Suprapubic skin (tissue), 4 donors: Measurements from ENCODE around the gene IGBP1. TPM values are rescaled to one million over a fixed set of nuclear protein-coding genes. Genes with fewer than 3 reads are reported as not detected.
"Not testable (repeated sequence)": the region's sequence is repeated elsewhere in the genome, so short reads cannot be mapped to it uniquely, and the experiment has no call there.

Experiments
- DNase-seq, 2 donors: peaks; one replicate each; pipeline ENCODE4 v3.0.0-alpha.2; 2019; ENCODE audit warnings: low spot score in 2 of 2
- H3K27ac ChIP-seq: fragments of 200-600 bp; sonication (generic); one replicate; pipeline ENCODE4 v1.5.1; 2019
- H3K27me3 ChIP-seq: fragments of 200-600 bp; sonication (generic); one replicate; pipeline ENCODE4 v1.5.1; 2019
- H3K36me3 ChIP-seq: fragments of 200-600 bp; sonication (generic); one replicate; pipeline ENCODE4 v1.5.1; 2019
- H3K4me1 ChIP-seq: fragments of 200-600 bp; sonication (generic); one replicate; pipeline ENCODE4 v1.5.1; 2019
- H3K4me3 ChIP-seq: fragments of 200-600 bp; sonication (generic); one replicate; pipeline ENCODE4 v1.5.1; 2019; ENCODE audit warnings: mild to moderate bottlenecking
- H3K9me3 ChIP-seq: fragments of 200-600 bp; sonication (generic); one replicate; pipeline ENCODE4 v1.5.1; 2019
- EP300 ChIP-seq: sonication (generic); formaldehyde crosslinking; IDR thresholded peaks from one replicate; pipeline ENCODE4 v1.6.1; 2017; ENCODE audit warnings: antibody characterized with exemption
- POLR2A ChIP-seq, 2 donors: fragments of 450-650 bp; IDR thresholded peaks; one replicate each; pipeline ENCODE4 v1.6.1; 2017; ENCODE audit warnings: antibody characterized with exemption in 2 of 2, mild to moderate bottlenecking in 2 of 2, moderate library complexity in 2 of 2
- POLR2AphosphoS5 ChIP-seq, 3 donors: sonication (generic); formaldehyde crosslinking; IDR thresholded peaks; one replicate each; pipeline ENCODE4 v1.6.1; 2017; ENCODE audit warnings: antibody characterized with exemption in 3 of 3
- WGBS: methylation state at CpG from one replicate; pipeline ENCODE4 v1.1.5; 2018; 5-methylcytosine and 5-hydroxymethylcytosine counted together
- total RNA-seq, 4 donors: library from RNA; depleted of rRNA; stranded (reverse); fragments of >200 nt; gene quantifications; one replicate each; pipeline ENCODE4 v1.1.0, GENCODE V29; 2016
- TF ChIP-seq, protein P1 (sequence below), 2 donors: fragments of 200-600 bp in 1 of 2; fragments of 450-650 bp in 1 of 2; sonication (generic) in 1 of 2; IDR thresholded peaks; one replicate each; pipeline ENCODE4 v1.5.1; 2016 to 2019; ENCODE audit warnings: antibody characterized with exemption in 2 of 2, mild to moderate bottlenecking in 1 of 2, moderate library complexity in 1 of 2

The IGBP1 gene
- total RNA-seq, 4 donors from 2014 or later, result 50.7 to 83.5 (median 64.6) TPM

GRCh38 chrX:70117738-70118137 is 15.5 kb upstream of the IGBP1 start:
- no peak for DNase-seq
- no peak for TF ChIP-seq POLR2AphosphoS5 (IDR thresholded peaks at IDR 0.05)
- TF ChIP-seq POLR2A (IDR thresholded peaks at IDR 0.05), result no peak
- TF ChIP-seq, protein P1, sequence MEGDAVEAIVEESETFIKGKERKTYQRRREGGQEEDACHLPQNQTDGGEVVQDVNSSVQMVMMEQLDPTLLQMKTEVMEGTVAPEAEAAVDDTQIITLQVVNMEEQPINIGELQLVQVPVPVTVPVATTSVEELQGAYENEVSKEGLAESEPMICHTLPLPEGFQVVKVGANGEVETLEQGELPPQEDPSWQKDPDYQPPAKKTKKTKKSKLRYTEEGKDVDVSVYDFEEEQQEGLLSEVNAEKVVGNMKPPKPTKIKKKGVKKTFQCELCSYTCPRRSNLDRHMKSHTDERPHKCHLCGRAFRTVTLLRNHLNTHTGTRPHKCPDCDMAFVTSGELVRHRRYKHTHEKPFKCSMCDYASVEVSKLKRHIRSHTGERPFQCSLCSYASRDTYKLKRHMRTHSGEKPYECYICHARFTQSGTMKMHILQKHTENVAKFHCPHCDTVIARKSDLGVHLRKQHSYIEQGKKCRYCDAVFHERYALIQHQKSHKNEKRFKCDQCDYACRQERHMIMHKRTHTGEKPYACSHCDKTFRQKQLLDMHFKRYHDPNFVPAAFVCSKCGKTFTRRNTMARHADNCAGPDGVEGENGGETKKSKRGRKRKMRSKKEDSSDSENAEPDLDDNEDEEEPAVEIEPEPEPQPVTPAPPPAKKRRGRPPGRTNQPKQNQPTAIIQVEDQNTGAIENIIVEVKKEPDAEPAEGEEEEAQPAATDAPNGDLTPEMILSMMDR (IDR thresholded peaks at IDR 0.05), result no peak
- no peaks in the 10 kb centered on the region for H3K9me3 ChIP-seq

GRCh38 chrX:70123014-70123413 is 10.2 kb upstream of the IGBP1 start:
- H3K27ac ChIP-seq, DNase-seq, H3K4me3 ChIP-seq, H3K36me3 ChIP-seq, H3K4me1 ChIP-seq, H3K9me3 ChIP-seq, H3K27me3 ChIP-seq: not testable (repeated sequence)
- WGBS, result 93% methylated on average over 13 of the region's 30 CpGs

More at GRCh38 chrX:70117738-70118137, 15.5 kb upstream of the IGBP1 start:
- Histone ChIP-seq H3K27me3 (no peaks in the 10 kb centered on the region), H3K4me1 (no peaks in the 10 kb centered on the region), H3K36me3 (no peaks in the 10 kb centered on the region), H3K27ac (no peak overlapping the region), H3K4me3 (no peak overlapping the region)

DNA sequence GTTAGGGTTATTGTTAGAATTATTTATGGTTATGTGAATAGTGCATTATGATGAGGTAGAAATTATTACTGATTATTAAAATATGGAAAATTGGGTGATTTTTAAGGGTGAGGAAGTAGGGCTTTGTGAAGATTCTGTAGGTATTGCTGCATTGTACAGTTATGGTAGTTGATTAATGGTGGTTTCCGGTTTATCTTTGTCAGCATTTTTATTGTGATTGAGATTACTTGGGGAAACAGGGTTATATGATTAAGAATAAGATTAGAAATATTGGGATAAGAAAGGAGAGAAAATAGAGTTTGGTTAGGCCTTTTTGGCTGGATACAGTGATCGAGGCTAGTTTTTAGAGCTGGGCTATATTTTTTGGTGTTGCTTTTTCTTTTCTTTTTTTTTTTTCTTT is 8.6 kb upstream of the IGBP1 start:
- no peak for TF ChIP-seq EP300
- TF ChIP-seq POLR2AphosphoS5 (IDR thresholded peaks at IDR 0.05), result no peak
- no peak for TF ChIP-seq POLR2A (IDR thresholded peaks at IDR 0.05)
- TF ChIP-seq, protein P1 (IDR thresholded peaks at IDR 0.05), result no peak
- Histone ChIP-seq H3K27me3 (no peaks in the 10 kb centered on the region), H3K36me3 (no peaks in the 10 kb centered on the region), H3K4me3 (no peak overlapping the region), H3K4me1 (no peaks in the 10 kb centered on the region), H3K27ac (no peak overlapping the region), H3K9me3 (no peaks in the 10 kb centered on the region)
- WGBS, result 64% methylated on average over 2 of the region's 2 CpGs
- no peak for DNase-seq

DNA sequence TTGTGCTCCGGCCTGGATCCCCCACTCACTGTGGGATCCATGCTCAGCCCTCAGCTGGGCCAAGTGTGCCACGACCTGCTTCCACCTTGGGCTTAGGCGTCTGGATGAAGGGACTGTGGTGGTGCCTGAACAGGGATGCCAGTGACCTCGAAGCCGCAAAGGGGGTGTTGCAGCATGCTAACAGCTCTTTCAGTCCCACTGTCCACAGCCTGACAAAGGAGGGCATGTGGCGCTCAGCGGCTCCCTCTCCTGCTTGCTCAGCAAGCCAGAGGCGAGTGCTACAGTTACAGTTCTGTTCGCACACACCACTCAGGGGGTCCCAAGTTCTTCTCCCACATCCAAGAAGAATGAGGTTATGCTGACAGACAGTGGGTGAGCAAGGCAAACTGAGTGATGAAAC is 5.2 kb upstream of the IGBP1 start:
- TF ChIP-seq EP300 (no peak), POLR2A (IDR thresholded peaks at IDR 0.05) (no peak)
- TF ChIP-seq, protein P1 (IDR thresholded peaks at IDR 0.05), result no peak
- Histone ChIP-seq H3K4me1 (peaks cover 7% of the 10 kb centered on the region), H3K27me3 (no peaks in the 10 kb centered on the region), H3K9me3 (no peaks in the 10 kb centered on the region), H3K27ac (no peak overlapping the region), H3K4me3 (no peak overlapping the region), H3K36me3 (no peaks in the 10 kb centered on the region)
- DNase-seq, result no peak
- 75% methylated on average over 4 of the region's 9 CpGs for WGBS

DNA sequence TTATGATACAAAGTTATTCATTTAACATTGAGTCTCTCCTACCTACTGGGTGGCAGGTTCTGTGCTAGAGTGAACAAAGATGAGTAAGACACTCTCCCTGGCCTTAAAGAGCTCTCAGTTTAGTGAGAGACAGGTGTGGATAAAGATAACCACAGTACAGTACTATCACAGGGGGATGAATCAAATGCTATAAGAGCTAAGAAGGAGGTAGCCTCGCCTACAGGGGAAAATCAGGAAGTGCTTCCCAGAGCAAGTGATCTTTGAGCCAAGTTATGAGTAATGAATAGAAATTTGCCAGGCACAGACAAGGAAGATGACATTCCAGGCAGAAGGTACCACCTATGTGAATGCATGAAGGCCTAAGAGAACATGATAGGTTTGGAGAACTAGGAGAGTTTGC is 3.4 kb upstream of the IGBP1 start:
- H3K36me3 ChIP-seq, result no peaks in the 10 kb centered on the region
- TF ChIP-seq POLR2A (IDR thresholded peaks at IDR 0.05) (no peak), EP300 (no peak), POLR2AphosphoS5 (IDR thresholded peaks at IDR 0.05) (no peak)
- TF ChIP-seq, protein P1 (IDR thresholded peaks at IDR 0.05), result no peak
- no peaks in the 10 kb centered on the region for H3K9me3 ChIP-seq
- H3K27ac ChIP-seq, result no peak overlapping the region
- H3K4me1 ChIP-seq, result peaks cover 13% of the 10 kb centered on the region
- WGBS, result 8% methylated on average over 1 of the region's 1 CpG
- no peaks in the 10 kb centered on the region for H3K27me3 ChIP-seq
- no peak for DNase-seq
- H3K4me3 ChIP-seq, result no peak overlapping the region

GRCh38 chrX:70132224-70132623 is 1.0 kb upstream of the IGBP1 start:
- TF ChIP-seq POLR2AphosphoS5 (IDR thresholded peaks at IDR 0.05), result no peak
- TF ChIP-seq, protein P1 (IDR thresholded peaks at IDR 0.05), result no peak
- TF ChIP-seq EP300, result no peak
- TF ChIP-seq POLR2A (IDR thresholded peaks at IDR 0.05), result no peak

More at GRCh38 chrX:70132224-70132623, 1.0 kb upstream of the IGBP1 start:
- H3K36me3 ChIP-seq, result no peaks in the 10 kb centered on the region
- no peaks in the 10 kb centered on the region for H3K27me3 ChIP-seq
- no peak overlapping the region for H3K27ac ChIP-seq
- WGBS, result 51% methylated on average over 4 of the region's 4 CpGs
- peaks cover 17% of the 10 kb centered on the region for H3K4me1 ChIP-seq
- no peaks in the 10 kb centered on the region for H3K9me3 ChIP-seq
- no peak for DNase-seq
- no peak overlapping the region for H3K4me3 ChIP-seq
